Heart right ventricle (tissue), 16 donors: ENCODE results near the gene EIF4E. TPM values are rescaled to one million over a fixed set of nuclear protein-coding genes. Genes with fewer than 3 reads are reported as not detected.
"Not testable (repeated sequence)": the region's sequence is repeated elsewhere in the genome, so short reads cannot be mapped to it uniquely, and the experiment has no call there.

Source experiments
- ATAC-seq, 8 donors: fragments of 200-7000 bp; cut with Tn5 transposase; one replicate each; pipeline ENCODE4 v1.9.1; 2020; ENCODE audit warnings: mild to moderate bottlenecking in 8 of 8, moderate library complexity in 8 of 8, moderate number of reproducible peaks in 1 of 8
- DNase-seq, 2 donors: peaks; one replicate each; pipeline ENCODE4 v3.0.0-alpha.2; 2020
- H3K27ac ChIP-seq, 10 donors: fragments of 200-600 bp; sonication (generic) in 2 of 10; one replicate each; pipeline versions ENCODE4 v1.5.0 to v1.8.0; 2020 to 2022; ENCODE audit warnings: mild to moderate bottlenecking in 3 of 10
- H3K27me3 ChIP-seq, 7 donors: fragments of 200-600 bp; one replicate each; pipeline ENCODE4 v1.8.0; 2021 to 2022; ENCODE audit warnings: mild to moderate bottlenecking in 2 of 7
- H3K36me3 ChIP-seq, 9 donors: fragments of 200-600 bp; sonication (generic) in 1 of 9; one replicate each; pipeline versions ENCODE4 v1.5.0 to v1.8.0; 2020 to 2022; ENCODE audit warnings: mild to moderate bottlenecking in 2 of 9
- H3K4me1 ChIP-seq, 9 donors: fragments of 200-600 bp; sonication (generic) in 1 of 9; one replicate each; pipeline versions ENCODE4 v1.5.0 to v1.8.0; 2020 to 2022; ENCODE audit warnings: mild to moderate bottlenecking in 4 of 9
- H3K4me3 ChIP-seq, 10 donors: fragments of 200-600 bp; sonication (generic) in 2 of 10; one replicate each; pipeline versions ENCODE4 v1.5.0 to v1.8.0; 2020 to 2022; ENCODE audit warnings: mild to moderate bottlenecking in 7 of 10, moderate library complexity in 2 of 10
- H3K9me3 ChIP-seq, 11 donors: fragments of 200-600 bp in 10 of 11; sonication (generic) in 2 of 11; one replicate each; pipeline versions ENCODE4 v1.5.0 to v1.8.0; 2013 to 2022; ENCODE audit warnings: mild to moderate bottlenecking in 2 of 11, control low read depth in 1 of 11, moderate library complexity in 1 of 11
- CTCF ChIP-seq, 9 donors: fragments of 200-600 bp; sonication (generic) in 2 of 9; IDR thresholded peaks; one replicate each; pipeline versions ENCODE4 v1.5.0 to v1.8.0; 2021 to 2022; ENCODE audit warnings: antibody characterized with exemption in 9 of 9, mild to moderate bottlenecking in 5 of 9, moderate library complexity in 1 of 9
- WGBS, 2 donors: extraction: QIAGEN DNeasy Blood & Tissue Kit; methylation state at CpG; one replicate each; pipeline ENCODE4 v1.1.7; 2013; ENCODE audit warnings: inconsistent platforms in 1 of 2; 5-methylcytosine and 5-hydroxymethylcytosine counted together
- intact Hi-C, 10 donors: fragments of 100-400 bp; cut with DNase I; formaldehyde crosslinking; loops; one replicate each; pipeline versions ENCODE4 v1.11.1 to v1.14.2; 2022
- polyA plus RNA-seq, 2 donors: library from polyadenylated mRNA; stranded (reverse); fragments of 200-250 nt; gene quantifications; one replicate each; pipeline ENCODE4 v1.2.3, GENCODE V29; 2013
- total RNA-seq, 10 donors: library from RNA; stranded (reverse); fragmentation: NEBNext Ultra II Directional in 3 of 10; extraction: Animal tissue kit (Norgen Biotek cat#: 25700) in 3 of 10; gene quantifications; one replicate each; pipeline versions ENCODE4 v1.2.1 to v1.2.4, GENCODE V29; 2021 to 2023
- donor health status: Arrhythmogenic right ventricular cardiomyopathy.
- donor health status: ischemic (EF 13 %, LVEDD 7.1; RV severe dilation, severe dysfunction).
- donor health status: healthy with polysubstance abuse.
- donor health status: DM: no; HTN: yes; CAD: no.
- donor health status: DM: no; HTN: no; CAD: no.
- donor health status: ischemic (EF 25% LVEDD 6.9; RV normal size, moderate dysfunction).
- donor health status: ischemic (EF 25% LVEDD 5.7; RV mildly dilated, moderate dysfunction).
- donor health status: healthy.
- donor health status: DM: yes; HTN: yes; CAD: no.
- donor health status: Ischemic cardiomyopathy.
- donor health status: ischemic (EF 35%, LVEDD 5.7; RV mildly dilated, moderate dysfunction).
- donor health status: nonischemic (EF 11% LVEDD 7.7; RV severe dilation, severe dysfunction).
- donor health status: DM: yes; HTN: yes; CAD: no.
- donor health status: PGD.
- donor health status: ischemic (EF 29% LVEDD 5.4; RV normal size, mild dysfunction).
- donor health status: nonischemic (EF 23%, LVEDD 6.1; RV moderate dilation, normal function).

Gene EIF4E
- total and polyA plus RNA-seq, 12 donors = 5.3 to 70.4 (median 57.1) TPM

DNA sequence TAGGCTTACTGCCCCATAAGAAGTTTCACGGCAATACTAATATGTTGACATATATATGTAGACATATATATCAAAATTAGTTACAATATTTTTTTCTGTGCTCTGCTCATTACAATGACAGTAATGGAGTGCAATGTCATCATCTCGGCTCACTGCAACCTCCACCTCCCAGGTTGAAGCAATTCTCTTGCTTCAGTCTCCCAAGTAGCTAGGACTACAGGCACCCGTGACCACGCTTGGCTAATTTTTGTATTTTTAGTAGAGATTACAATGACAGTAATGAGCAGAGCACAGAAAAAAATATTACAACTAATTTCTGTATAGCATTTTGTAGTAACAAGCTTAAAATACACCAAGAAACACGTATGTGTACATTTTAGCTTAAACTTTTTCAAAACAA is 7.6 kb downstream of the EIF4E start:
- H3K9me3 ChIP-seq = no peaks in the 10 kb centered on the region
- H3K27ac ChIP-seq = no peak overlapping the region
- no peak overlapping the region for H3K4me3 ChIP-seq
- DNase-seq = no peak
- H3K4me1 ChIP-seq = peaks cover 0 to 32% (median 8%) of the 10 kb centered on the region in 9 donors
- peaks cover 0 to 18% (median 3%) of the 10 kb centered on the region in 9 donors for H3K36me3 ChIP-seq
- no peaks in the 10 kb centered on the region for H3K27me3 ChIP-seq
- no peak for TF ChIP-seq CTCF (IDR thresholded peaks at IDR 0.05)
- WGBS, 2 donors = 88 to 92% methylated on average over 5 of the region's 5 CpGs
- ATAC-seq = no peak
- intact Hi-C loops = loop anchor here in 1 of 10 donors (10.0 kb wide), 1 partner anchor 134 kb away; no protein-coding TSS in a partner anchor

GRCh38 chr4:98919996-98920395 is 8.9 kb downstream of the EIF4E start:
- H3K4me1 ChIP-seq = peaks cover 0 to 41% (median 8%) of the 10 kb centered on the region in 9 donors
- no peaks in the 10 kb centered on the region for H3K9me3 ChIP-seq
- DNase-seq (no peak), ATAC-seq (no peak)
- no peaks in the 10 kb centered on the region for H3K27me3 ChIP-seq
- intact Hi-C loops = loop anchor here in 2 of 10 donors (10.0 kb wide), 2 partner anchors 135 to 265 kb away; partner anchors contain the start of gene TSPAN5 (in 1 of the 2)
- 89 to 100% methylated on average over 2 of the region's 2 CpGs for WGBS, 2 donors
- no peak overlapping the region for H3K27ac ChIP-seq
- TF ChIP-seq CTCF (IDR thresholded peaks at IDR 0.05) = no peak
- no peak overlapping the region for H3K4me3 ChIP-seq
- peaks cover 0 to 10% (median 0%) of the 10 kb centered on the region in 9 donors for H3K36me3 ChIP-seq

DNA sequence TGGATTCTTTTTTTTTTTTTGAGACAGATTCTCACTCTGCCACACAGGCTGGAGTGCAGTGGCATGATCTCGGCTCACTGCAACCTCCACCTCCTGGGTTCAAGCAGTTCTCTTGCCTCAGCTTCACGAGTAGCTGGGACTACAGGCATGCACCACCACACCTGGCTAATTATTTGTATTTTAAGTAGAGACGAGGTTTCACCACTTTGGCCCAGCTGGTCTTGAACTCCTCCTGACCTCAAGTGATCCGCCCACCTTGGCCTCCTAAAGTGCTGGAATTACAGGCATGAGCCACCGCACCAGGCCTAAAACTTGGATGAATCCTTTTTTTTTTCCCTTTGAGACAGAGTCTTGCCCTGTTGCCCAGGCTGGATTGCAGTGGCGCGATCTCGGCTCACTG is 18.2 kb downstream of the EIF4E start:
- H3K27me3 ChIP-seq, H3K9me3 ChIP-seq, H3K4me3 ChIP-seq, DNase-seq, ATAC-seq, H3K36me3 ChIP-seq, H3K27ac ChIP-seq: not testable (repeated sequence)
- 85 to 88% methylated on average over 8 of the region's 8 CpGs for WGBS, 2 donors
- H3K4me1 ChIP-seq = peaks cover 0 to 53% (median 34%) of the 10 kb centered on the region in 9 donors
- intact Hi-C loops = loop anchor here in 1 of 10 donors (10.0 kb wide), 1 partner anchor 256 kb away; the partner anchor contains the start of gene TSPAN5

- DNase-seq (no peak), ATAC-seq (no peak)
- Histone ChIP-seq H3K36me3 (peaks cover 0 to 5% (median 0%) of the 10 kb centered on the region in 9 donors), H3K4me3 (no peak overlapping the region), H3K27me3 (no peaks in the 10 kb centered on the region), H3K4me1 (peaks cover 0 to 62% (median 38%) of the 10 kb centered on the region in 9 donors), H3K27ac (no peak overlapping the region), H3K9me3 (no peaks in the 10 kb centered on the region)
- intact Hi-C loops = loop anchor here in 1 of 10 donors (10.0 kb wide), 1 partner anchor 255 kb away; the partner anchor contains the start of gene TSPAN5
- WGBS, 2 donors = 77% methylated on average over 5 of the region's 5 CpGs
- TF ChIP-seq CTCF (IDR thresholded peaks at IDR 0.05) = no peak
Observed at GRCh38 chr4:98909646-98910401, 19.1 kb downstream of the EIF4E start.
